HepG2 (cell line): ENCODE results near the gene KRTAP12-4.

ENCODE experiments used
- CEBPB ChIP-seq: IDR thresholded peaks from 2 replicates; pipeline ENCODE4 v1.6.1; 2011; ENCODE audit warnings: low read depth, low read length, improper control_type of control experiment, borderline replicate concordance
- ESRRA ChIP-seq: sonication (generic); formaldehyde crosslinking; IDR thresholded peaks from 2 replicates; pipeline ENCODE4 v1.5.1; 2020; ENCODE audit warnings: mild to moderate bottlenecking, low read depth, missing genetic modification reagents
- MTA3 ChIP-seq: sonication (generic); formaldehyde crosslinking; IDR thresholded peaks from 2 replicates; pipeline ENCODE4 v1.4.0; 2020; ENCODE audit warnings: missing genetic modification reagents
- SP1 ChIP-seq, 2 experiments: fragments of 450-650 bp in 1 of 2; sonication (generic) in 1 of 2; formaldehyde crosslinking in 1 of 2; IDR thresholded peaks; 2 replicates each; pipeline versions ENCODE4 v1.4.0 to v1.6.1; 2016 to 2020; ENCODE audit warnings: missing genetic modification reagents in 1 of 2
- THYN1 ChIP-seq: sonication (generic); formaldehyde crosslinking; IDR thresholded peaks from 2 replicates; pipeline ENCODE4 v1.8.1; 2023; ENCODE audit warnings: low read depth, mild to moderate bottlenecking, moderate library complexity, missing genetic modification reagents, borderline replicate concordance
- ZNF562 ChIP-seq: sonication (generic); formaldehyde crosslinking; IDR thresholded peaks from 2 replicates; pipeline ENCODE4 v1.8.0; 2022; ENCODE audit warnings: missing genetic modification reagents, borderline replicate concordance
- ZNF629 ChIP-seq: sonication (generic); formaldehyde crosslinking; conservative IDR thresholded peaks from 2 replicates; pipeline ENCODE4 v1.5.0; 2020; ENCODE audit warnings: missing genetic modification reagents
- TF ChIP-seq, protein P1 (sequence below): sonication (generic); formaldehyde crosslinking; IDR thresholded peaks from 2 replicates; pipeline ENCODE4 v1.5.0; 2020; ENCODE audit warnings: missing genetic modification reagents, mild to moderate bottlenecking, borderline replicate concordance

DNA sequence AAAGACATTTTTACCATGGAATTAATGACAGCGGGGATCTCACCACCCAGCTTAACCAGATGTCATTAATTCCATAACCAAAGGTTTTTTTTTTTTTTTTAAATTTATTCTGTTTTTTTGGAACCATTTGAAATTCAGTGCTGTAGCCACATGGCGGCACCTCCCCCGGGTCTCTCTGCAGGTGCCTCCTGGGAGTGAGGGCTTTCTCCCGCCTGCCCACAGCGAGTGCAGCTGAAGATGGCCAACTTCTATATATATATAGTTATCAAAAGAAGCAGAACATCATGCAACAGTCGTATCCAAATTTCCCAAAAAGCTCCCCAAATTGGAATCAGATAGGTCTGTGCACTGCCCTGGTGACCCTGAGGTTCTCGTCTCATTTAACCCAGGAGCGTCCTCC lies 39.0 kb downstream of the KRTAP12-4 start:
- TF ChIP-seq, protein P1, sequence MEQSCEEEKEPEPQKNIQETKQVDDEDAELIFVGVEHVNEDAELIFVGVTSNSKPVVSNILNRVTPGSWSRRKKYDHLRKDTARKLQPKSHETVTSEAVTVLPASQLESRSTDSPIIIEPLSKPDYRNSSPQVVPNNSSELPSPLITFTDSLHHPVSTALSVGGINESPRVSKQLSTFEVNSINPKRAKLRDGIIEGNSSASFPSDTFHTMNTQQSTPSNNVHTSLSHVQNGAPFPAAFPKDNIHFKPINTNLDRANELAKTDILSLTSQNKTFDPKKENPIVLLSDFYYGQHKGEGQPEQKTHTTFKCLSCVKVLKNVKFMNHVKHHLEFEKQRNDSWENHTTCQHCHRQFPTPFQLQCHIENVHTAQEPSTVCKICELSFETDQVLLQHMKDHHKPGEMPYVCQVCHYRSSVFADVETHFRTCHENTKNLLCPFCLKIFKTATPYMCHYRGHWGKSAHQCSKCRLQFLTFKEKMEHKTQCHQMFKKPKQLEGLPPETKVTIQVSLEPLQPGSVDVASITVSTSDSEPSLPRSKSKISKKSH = no peak
- TF ChIP-seq MTA3 = no peak
- no peak for TF ChIP-seq CEBPB
- no peak for TF ChIP-seq ZNF629 (CRISPR knock-in tag)
- TF ChIP-seq THYN1 (CRISPR knock-in tag) = no peak
- TF ChIP-seq SP1 (IDR thresholded peaks at IDR 0.05) = no peak
- TF ChIP-seq SP1 (CRISPR knock-in tag; IDR thresholded peaks at IDR 0.05) = no peak
- no peak for TF ChIP-seq ZNF562 (CRISPR knock-in tag)
- no peak for TF ChIP-seq ESRRA (CRISPR knock-in tag)
